SU-DHL-6 (cell line): ENCODE measurements around the gene PTCRA.

Source experiments
- CTCF ChIP-seq: fragments of 200-600 bp; sonication (generic); IDR thresholded peaks from one replicate; pipeline ENCODE4 v1.5.1; 2017; ENCODE audit warnings: antibody characterized with exemption, mild to moderate bottlenecking, low read length, moderate library complexity; ENCODE audit not compliant: insufficient read depth, poor library complexity, severe bottlenecking
- EZH2phosphoT487 ChIP-seq: fragments of 200-600 bp; sonication (generic), shearing (Covaris generic); conservative IDR thresholded peaks from 2 replicates; pipeline ENCODE4 v1.6.1; 2018; ENCODE audit warnings: mild to moderate bottlenecking, antibody characterized with exemption, low read length, moderate library complexity, mixed read lengths

GRCh38 chr6:42896178-42896719 lies 19.6 kb upstream of the PTCRA start:
- TF ChIP-seq CTCF = no peak
- no peak for TF ChIP-seq EZH2phosphoT487
